NCI-H526 (cell line): ENCODE data around the gene PTPRS.

ENCODE experiments used
- DNase-seq, 2 experiments: peaks; one replicate each; lab custom pipeline; 2025; lab: John Stamatoyannopoulos, UW

The PTPRS gene

GRCh38 chr19:5355076-5355475 is 14.5 kb upstream of the PTPRS start:
- no peak for DNase-seq

- DNase-seq = no peak
Measured at GRCh38 chr19:5354403-5354802, 13.8 kb upstream of the PTPRS start.

GRCh38 chr19:5352229-5352763 is 11.7 kb upstream of the PTPRS start:
- peak in 1 of 2 experiments; percentile 11 for DNase-seq

GRCh38 chr19:5351731-5352228 is 11.2 kb upstream of the PTPRS start:
- DNase-seq = no peak

GRCh38 chr19:5349041-5349440 is 8.4 kb upstream of the PTPRS start:
- DNase-seq = no peak

- DNase-seq = no peak
Measured at GRCh38 chr19:5345895-5346386, 5.3 kb upstream of the PTPRS start.

- DNase-seq = no peak
Measured at GRCh38 chr19:5343848-5344247, 3.2 kb upstream of the PTPRS start.

- no peak for DNase-seq
Measured at GRCh38 chr19:5342573-5343201, 2.1 kb upstream of the PTPRS start.

GRCh38 chr19:5341981-5342380 is 1.4 kb upstream of the PTPRS start:
- DNase-seq = no peak

GRCh38 chr19:5341448-5341820 is 822 bp upstream of the PTPRS start:
- no peak for DNase-seq

GRCh38 chr19:5339950-5340636 is 519 bp downstream of the PTPRS start:
- DNase-seq = peak in 1 of 2 experiments; percentile 31

- DNase-seq = no peak
Measured at GRCh38 chr19:5339198-5339949, 1.2 kb downstream of the PTPRS start.

GRCh38 chr19:5338656-5339197 is 1.9 kb downstream of the PTPRS start:
- peak; percentile 18 to 66 for DNase-seq

GRCh38 chr19:5337708-5338655 is 2.6 kb downstream of the PTPRS start:
- peak in 1 of 2 experiments; percentile 16 for DNase-seq

GRCh38 chr19:5337126-5337525 is 3.5 kb downstream of the PTPRS start:
- no peak for DNase-seq

- no peak for DNase-seq
Measured at GRCh38 chr19:5336195-5336965, 4.2 kb downstream of the PTPRS start.

GRCh38 chr19:5335593-5335992 is 5.0 kb downstream of the PTPRS start:
- DNase-seq = no peak

- no peak for DNase-seq
Measured at GRCh38 chr19:5334824-5335500, 5.7 kb downstream of the PTPRS start.

- DNase-seq = no peak
Measured at GRCh38 chr19:5334366-5334739, 6.3 kb downstream of the PTPRS start.
